HCT116 (cell line): ENCODE results near the gene EVL. TPM values are rescaled to one million over a fixed set of nuclear protein-coding genes. Genes with fewer than 3 reads are reported as not detected.

Experiments
- ATAC-seq: fragments of 200-7000 bp; cut with Tn5 transposase; 2 replicates; pipeline ENCODE4 v1.9.1; 2020; ENCODE audit warnings: mild to moderate bottlenecking, moderate library complexity
- BruUV-seq: library from RNA; stranded (reverse); fragments of 400-500 nt; replicated peaks from 2 replicates; lab custom pipeline; 2021; lab: Mats Ljungman, UMichigan
- CTCF ChIA-PET: fragments of 300-600 bp; sonication (Branson Sonifier 250); formaldehyde crosslinking; loops from one replicate; lab custom pipeline; 2021; ENCODE audit warnings: antibody characterized with exemption; lab: Charles Lee
- POLR2A ChIA-PET: fragments of 300-600, 350-600 bp; sonication (Branson Sonifier 250); formaldehyde crosslinking; loops from one replicate; lab custom pipeline; 2021; ENCODE audit warnings: antibody characterized with exemption; lab: Charles Lee
- RAD21 ChIA-PET, 2 experiments: fragments of 300-600 bp; sonication (Branson Sonifier 250); formaldehyde crosslinking; loops; one replicate each; lab custom pipeline; 2023; ENCODE audit warnings: low total read pairs in 2 of 2; ENCODE audit not compliant: uncharacterized antibody in 2 of 2, unreplicated experiment in 2 of 2, low non-redundant PET in 1 of 2; lab: Charles Lee
- DNase-seq: peaks from one replicate; pipeline ENCODE4 v3.0.0-alpha.2; 2010; ENCODE audit warnings: low read depth, low spot score
- H2AFZ ChIP-seq: fragments of 200-600 bp; shearing (Covaris generic), sonication (generic); 2 replicates; pipeline ENCODE4 v1.6.1; 2017; ENCODE audit warnings: low read depth, mixed run types, mixed read lengths, antibody characterized with exemption, low read length; ENCODE audit not compliant: poor library complexity, severe bottlenecking
- H3K27ac ChIP-seq: 2 replicates; pipeline ENCODE4 v1.5.1; 2012; ENCODE audit warnings: low read depth, low read length
- H3K27me3 ChIP-seq: fragments of 200-600 bp; sonication (generic); 2 replicates; pipeline ENCODE4 v1.6.1; 2016; ENCODE audit warnings: mixed run types, low read length, mixed read lengths; ENCODE audit not compliant: insufficient read depth
- H3K36me3 ChIP-seq, 2 experiments: fragments of 200-500 bp in 1 of 2; fragments of 200-600 bp in 1 of 2; sonication (Bioruptor generic) in 1 of 2; sonication (generic) in 1 of 2; 2 replicates each; pipeline versions ENCODE4 v1.5.1 to v1.6.1; 2014 to 2016; ENCODE audit warnings: low read length in 2 of 2, inconsistent platforms in 1 of 2, mixed read lengths in 1 of 2, mixed run types in 1 of 2; ENCODE audit not compliant: insufficient read depth in 2 of 2, control insufficient read depth in 1 of 2
- H3K4me1 ChIP-seq, 2 experiments: fragments of 200-600 bp in 1 of 2; sonication (generic) in 1 of 2; 2 replicates each; pipeline versions ENCODE4 v1.5.1 to v1.6.1; 2012 to 2017; ENCODE audit warnings: low read length in 2 of 2, inconsistent platforms in 1 of 2, mild to moderate bottlenecking in 1 of 2, mixed read lengths in 1 of 2, mixed run types in 1 of 2, moderate library complexity in 1 of 2; ENCODE audit not compliant: insufficient read depth in 2 of 2, control insufficient read depth in 1 of 2
- H3K4me2 ChIP-seq: fragments of 200-600 bp; sonication (generic); 2 replicates; pipeline ENCODE4 v1.6.1; 2017; ENCODE audit warnings: mixed run types, low read length, mixed read lengths
- H3K4me3 ChIP-seq, 2 experiments: fragments of 200-600 bp in 1 of 2; sonication (generic) in 1 of 2; replicated peaks in 1 of 2; 2 replicates each; pipeline ENCODE4 v1.5.1; 2011 to 2016; ENCODE audit warnings: low read length in 2 of 2, control low read depth in 1 of 2, low read depth in 1 of 2, mild to moderate bottlenecking in 1 of 2, mixed read lengths in 1 of 2, mixed run types in 1 of 2
- H3K79me2 ChIP-seq: fragments of 200-600 bp; sonication (generic); 2 replicates; pipeline ENCODE4 v1.6.1; 2017; ENCODE audit warnings: mild to moderate bottlenecking, mixed run types, low read length, moderate library complexity, mixed read lengths; ENCODE audit not compliant: insufficient read depth
- H3K9ac ChIP-seq: fragments of 200-600 bp; sonication (generic); 2 replicates; pipeline ENCODE4 v1.6.1; 2016; ENCODE audit warnings: low read length, mixed read lengths
- H3K9me2 ChIP-seq: fragments of 200-600 bp; sonication (generic), shearing (Covaris generic); 2 replicates; pipeline ENCODE4 v1.6.1; 2017; ENCODE audit warnings: mixed run types, mild to moderate bottlenecking, moderate library complexity; ENCODE audit not compliant: insufficient read depth
- H3K9me3 ChIP-seq, 2 experiments: fragments of 200-500 bp in 1 of 2; fragments of 200-600 bp in 1 of 2; sonication (Bioruptor generic) in 1 of 2; sonication (generic) in 1 of 2; 2 replicates each; pipeline ENCODE4 v1.6.1; 2014 to 2017; ENCODE audit warnings: low read length in 2 of 2, mixed read lengths in 2 of 2, inconsistent platforms in 1 of 2, low read depth in 1 of 2, mild to moderate bottlenecking in 1 of 2, mixed run types in 1 of 2, moderate library complexity in 1 of 2; ENCODE audit not compliant: control insufficient read depth in 1 of 2, insufficient read depth in 1 of 2
- H4K20me1 ChIP-seq: fragments of 200-600 bp; sonication (generic), shearing (Covaris generic); 2 replicates; pipeline ENCODE4 v1.6.1; 2017; ENCODE audit warnings: mixed run types, mild to moderate bottlenecking, moderate library complexity; ENCODE audit not compliant: insufficient read depth
- CEBPB ChIP-seq: IDR thresholded peaks from 2 replicates; pipeline ENCODE4 v1.6.1; 2012; ENCODE audit warnings: low read depth
- EGR1 ChIP-seq: IDR thresholded peaks from 2 replicates; pipeline ENCODE4 v1.6.1; 2012; ENCODE audit warnings: low read depth
- ELF1 ChIP-seq: IDR thresholded peaks from 2 replicates; pipeline ENCODE4 v1.6.1; 2012; ENCODE audit warnings: low read depth, borderline replicate concordance
- EZH2 ChIP-seq: fragments of 200-600 bp; sonication (generic); IDR thresholded peaks from 2 replicates; pipeline ENCODE4 v1.6.1; 2017; ENCODE audit warnings: antibody characterized with exemption, mixed run types
- EZH2phosphoT487 ChIP-seq: fragments of 200-600 bp; IDR thresholded peaks from 2 replicates; pipeline ENCODE4 v1.6.1; 2018; ENCODE audit warnings: antibody characterized with exemption, borderline replicate concordance
- FOSL1 ChIP-seq: IDR thresholded peaks from 2 replicates; pipeline ENCODE4 v1.6.1; 2012; ENCODE audit warnings: low read depth
- JUND ChIP-seq: IDR thresholded peaks from 2 replicates; pipeline ENCODE4 v1.6.1; 2012
- POLR2AphosphoS5 ChIP-seq: IDR thresholded peaks from 2 replicates; pipeline ENCODE4 v1.6.1; 2011; ENCODE audit warnings: mild to moderate bottlenecking, low read depth, low read length, moderate library complexity
- RAD21 ChIP-seq: IDR thresholded peaks from 2 replicates; pipeline ENCODE4 v1.6.1; 2012; ENCODE audit warnings: low read depth, mild to moderate bottlenecking
- REST ChIP-seq: IDR thresholded peaks from 2 replicates; pipeline ENCODE4 v1.6.1; 2012; ENCODE audit warnings: low read depth
- SIN3A ChIP-seq: IDR thresholded peaks from 2 replicates; pipeline ENCODE4 v1.6.1; 2012; ENCODE audit warnings: low read depth
- TCF7L2 ChIP-seq: IDR thresholded peaks from 2 replicates; pipeline ENCODE4 v1.7.0; 2011; ENCODE audit warnings: borderline replicate concordance, inconsistent platforms; ENCODE audit not compliant: insufficient read depth, insufficient read length; ENCODE audit errors: extremely low read depth
- YY1 ChIP-seq: IDR thresholded peaks from 2 replicates; pipeline ENCODE4 v1.6.1; 2011; ENCODE audit warnings: low read length, low read depth, moderate library complexity, mild to moderate bottlenecking; ENCODE audit not compliant: insufficient replicate concordance; ENCODE audit errors: extremely low read depth
- ZBTB33 ChIP-seq: IDR thresholded peaks from 2 replicates; pipeline ENCODE4 v1.6.1; 2011; ENCODE audit warnings: mild to moderate bottlenecking, low read length, moderate library complexity; ENCODE audit not compliant: insufficient replicate concordance; ENCODE audit errors: extremely low read depth
- ZFX ChIP-seq: fragments of 450-650 bp; IDR thresholded peaks from 2 replicates; pipeline ENCODE4 v1.6.1; 2017
- ZNF274 ChIP-seq: fragments of 200-500 bp; sonication (Bioruptor generic); IDR thresholded peaks from 2 replicates; pipeline ENCODE4 v1.6.1; 2014; ENCODE audit warnings: mild to moderate bottlenecking, low read depth, low read length, inconsistent platforms
- intact Hi-C: fragments of 100-400 bp; cut with micrococcal nuclease; formaldehyde crosslinking; loops from 2 replicates; pipeline ENCODE4 v1.10.0; 2022
- total RNA-seq: library from RNA; stranded (reverse); gene quantifications from one replicate; pipeline ENCODE4 v1.2.1, GENCODE V29; 2021; ENCODE audit not compliant: unreplicated experiment

Gene EVL
- total RNA-seq, 1 experiment from 2014 or later: 19.9 TPM

GRCh38 chr14:100085462-100085861, 20.2 kb downstream of the EVL start (continued):
- TF ChIP-seq REST: no peak
- TF ChIP-seq ZFX: no peak

- Histone ChIP-seq H3K27me3 (no peaks in the 10 kb centered on the region), H3K9me3 (no peaks in the 10 kb centered on the region), H3K79me2 (no peaks in the 10 kb centered on the region), H3K27ac (no peak overlapping the region), H3K4me3 (no peak overlapping the region), H3K36me3 (no peaks in the 10 kb centered on the region), H3K9me2 (no peaks in the 10 kb centered on the region), H3K4me1 (no peaks in the 10 kb centered on the region)
- BruUV-seq: no TSS peak
- TF ChIP-seq YY1 (no peak), FOSL1 (no peak), SIN3A (no peak), POLR2AphosphoS5 (no peak), EZH2phosphoT487 (no peak), ELF1 (no peak), ZNF274 (no peak), ZBTB33 (no peak), JUND (no peak), RAD21 (no peak), EZH2 (no peak), EGR1 (no peak), TCF7L2 (no peak), ZFX (no peak), CEBPB (no peak)
- TF ChIP-seq, all 23 proteins: peak for 0
- DNase-seq (no peak), ATAC-seq (no peak)
- ChIA-PET CTCF (no interaction called here), POLR2A (no interaction called here), RAD21 (no interaction called here)
- intact Hi-C loops: no loop called here
- H3K9ac ChIP-seq: no peak overlapping the region
- H3K4me2 ChIP-seq: no peak overlapping the region
- H2AFZ ChIP-seq: no peak overlapping the region
- no peaks in the 10 kb centered on the region for H4K20me1 ChIP-seq
Observed at GRCh38 chr14:100086361-100086760, 21.1 kb downstream of the EVL start.
